GM12892 (cell line): Measurements from ENCODE around the gene PRF1.

Experiments used
- POLR2A ChIP-seq: IDR thresholded peaks from 2 replicates; pipeline ENCODE4 v1.6.1; 2011; ENCODE audit warnings: low read depth, low read length, control low read depth
- POLR2AphosphoS5 ChIP-seq: IDR thresholded peaks from 2 replicates; pipeline ENCODE4 v1.6.1; 2011; ENCODE audit warnings: low read depth, low read length, control low read depth
- TAF1 ChIP-seq: IDR thresholded peaks from 2 replicates; pipeline ENCODE4 v1.6.1; 2011; ENCODE audit warnings: low read depth, mild to moderate bottlenecking, control low read depth, low read length, borderline replicate concordance

GRCh38 chr10:70650718-70651117 is 48.2 kb upstream of the PRF1 start:
- no peak for TF ChIP-seq POLR2A
- no peak for TF ChIP-seq POLR2AphosphoS5
- no peak for TF ChIP-seq TAF1
